GM12878 (cell line): ENCODE data around the gene SLC12A7. TPM values are rescaled to one million over a fixed set of nuclear protein-coding genes. Genes with fewer than 3 reads are reported as not detected.

Experiments
- ATAC-seq: fragments of 200-7000 bp; cut with Tn5 transposase; 3 replicates; pipeline ENCODE4 v1.9.1; 2020; ENCODE audit warnings: mild to moderate bottlenecking, moderate library complexity
- Bru-seq: library from RNA; stranded (reverse); fragments of 400-500 nt; gene quantifications from one replicate; lab custom pipeline; 2021; lab: Mats Ljungman, UMichigan
- BruChase-seq, 2 experiments: library from RNA; stranded (reverse); fragments of 400-500 nt; gene quantifications; one replicate each; lab custom pipeline; 2021; lab: Mats Ljungman, UMichigan
- BruUV-seq: library from RNA; stranded (reverse); fragments of 400-500 nt; replicated peaks from 2 replicates; lab custom pipeline; 2021; lab: Mats Ljungman, UMichigan
- CTCF ChIA-PET: fragments of 300-600 bp; sonication (Branson Sonifier 250); formaldehyde crosslinking; extraction: SDS; loops from one replicate; lab custom pipeline; 2021; ENCODE audit warnings: inconsistent platforms; lab: Yijun Ruan, JAX
- POLR2A ChIA-PET: fragments of 350-600 bp; formaldehyde crosslinking; extraction: SDS; loops from one replicate; lab custom pipeline; 2021; ENCODE audit warnings: inconsistent platforms; lab: Charles Lee
- RAD21 ChIA-PET: fragments of 300-600 bp; sonication (Branson Sonifier 250); formaldehyde crosslinking; loops from one replicate; lab custom pipeline; 2023; ENCODE audit warnings: antibody characterized with exemption; ENCODE audit not compliant: unreplicated experiment; lab: Charles Lee
- SMC1A ChIA-PET: fragments of 300-600 bp; sonication (Branson Sonifier 250); formaldehyde crosslinking; loops from one replicate; lab custom pipeline; 2023; ENCODE audit not compliant: unreplicated experiment, uncharacterized antibody; lab: Charles Lee
- DNase-seq: peaks from one replicate; pipeline ENCODE4 v3.0.0-alpha.2; 2011; ENCODE audit warnings: low read depth, low spot score
- FAIRE-seq: peaks from 3 replicates; lab custom pipeline; 2011; peaks lifted over from hg19 to GRCh38; lab: Jason Lieb, UNC
- H2AFZ ChIP-seq: 2 replicates; pipeline ENCODE4 v1.6.0; 2011; ENCODE audit warnings: low read depth, low read length, control low read depth; ENCODE audit not compliant: control insufficient read depth
- H3K27ac ChIP-seq: 2 replicates; pipeline ENCODE4 v1.5.1; 2011; ENCODE audit warnings: control low read depth; ENCODE audit not compliant: control insufficient read depth, insufficient read depth
- H3K27me3 ChIP-seq, 2 experiments: replicated peaks in 1 of 2; 2 replicates each; pipeline versions ENCODE4 v1.6.0 to v1.6.1; 2011; ENCODE audit warnings: low read length in 1 of 2; ENCODE audit not compliant: control insufficient read depth in 2 of 2, insufficient read depth in 2 of 2
- H3K36me3 ChIP-seq, 2 experiments: 2 replicates each; pipeline ENCODE4 v1.5.1; 2011; ENCODE audit warnings: low read length in 1 of 2; ENCODE audit not compliant: control insufficient read depth in 2 of 2, insufficient read depth in 2 of 2
- H3K4me1 ChIP-seq: 2 replicates; pipeline ENCODE4 v1.6.1; 2011; ENCODE audit warnings: mild to moderate bottlenecking, low read length, moderate library complexity, mixed read lengths; ENCODE audit not compliant: control insufficient read depth, insufficient read depth
- H3K4me2 ChIP-seq: 2 replicates; pipeline ENCODE4 v1.6.0; 2011; ENCODE audit warnings: control low read depth; ENCODE audit not compliant: control insufficient read depth, insufficient read depth
- H3K4me3 ChIP-seq: fragments of 200-600 bp; sonication (generic); 2 replicates; pipeline ENCODE4 v1.5.1; 2016
- H3K79me2 ChIP-seq: 2 replicates; pipeline ENCODE4 v1.6.0; 2011; ENCODE audit warnings: low read length; ENCODE audit not compliant: control insufficient read depth, insufficient read depth
- H3K9ac ChIP-seq: 2 replicates; pipeline ENCODE4 v1.8.0; 2011; ENCODE audit warnings: low read length, control low read depth, mixed read lengths; ENCODE audit not compliant: control insufficient read depth, insufficient read depth
- H3K9me3 ChIP-seq: replicated peaks from 3 replicates; pipeline ENCODE4 v1.5.1; 2011; ENCODE audit warnings: mild to moderate bottlenecking, low read length; ENCODE audit not compliant: control insufficient read depth, insufficient read depth
- H4K20me1 ChIP-seq: 2 replicates; pipeline ENCODE4 v1.6.0; 2011; ENCODE audit not compliant: control insufficient read depth, insufficient read depth
- BHLHE40 ChIP-seq, 2 experiments: fragments of 450-650 bp in 1 of 2; IDR thresholded peaks; 2 replicates each; pipeline ENCODE4 v1.6.1; 2011 to 2017; ENCODE audit warnings: low read depth in 2 of 2, borderline replicate concordance in 1 of 2, improper control_type of control experiment in 1 of 2, low read length in 1 of 2, mild to moderate bottlenecking in 1 of 2
- CEBPB ChIP-seq, 2 experiments: fragments of 150-350 bp in 1 of 2; IDR thresholded peaks; 2 replicates each; pipeline ENCODE4 v1.6.1; 2012 to 2014; ENCODE audit warnings: low read depth in 2 of 2, low read length in 2 of 2, borderline replicate concordance in 1 of 2, inconsistent platforms in 1 of 2
- CHD1 ChIP-seq: IDR thresholded peaks from 2 replicates; pipeline ENCODE4 v1.6.1; 2012; ENCODE audit warnings: low read depth, low read length, improper control_type of control experiment
- CREM ChIP-seq: IDR thresholded peaks from 2 replicates; pipeline ENCODE4 v1.6.1; 2014; ENCODE audit warnings: antibody characterized with exemption, low read depth
- DPF2 ChIP-seq: fragments of 450-650 bp; IDR thresholded peaks from 2 replicates; pipeline ENCODE4 v1.6.1; 2017; ENCODE audit warnings: mild to moderate bottlenecking
- IKZF1 ChIP-seq: fragments of 450-650 bp; conservative IDR thresholded peaks from 2 replicates; pipeline ENCODE4 v1.6.1; 2017; ENCODE audit warnings: antibody characterized with exemption, mild to moderate bottlenecking
- KLF5 ChIP-seq: fragments of 450-650 bp; IDR thresholded peaks from 2 replicates; pipeline ENCODE4 v1.6.1; 2014; ENCODE audit warnings: mild to moderate bottlenecking; ENCODE audit not compliant: partially characterized antibody
- MXI1 ChIP-seq: fragments of 150-350 bp; IDR thresholded peaks from 2 replicates; pipeline ENCODE4 v1.6.1; 2011; ENCODE audit warnings: low read depth, mild to moderate bottlenecking, inconsistent platforms, low read length, improper control_type of control experiment
- NFIC ChIP-seq: IDR thresholded peaks from 2 replicates; pipeline ENCODE4 v1.6.1; 2012; ENCODE audit warnings: low read depth, mild to moderate bottlenecking, inconsistent platforms, low read length, moderate library complexity
- NR2F1 ChIP-seq: fragments of 450-650 bp; conservative IDR thresholded peaks from 2 replicates; pipeline ENCODE4 v1.6.1; 2017; ENCODE audit warnings: mild to moderate bottlenecking
- POLR2AphosphoS5 ChIP-seq: IDR thresholded peaks from 2 replicates; pipeline ENCODE4 v1.6.1; 2011; ENCODE audit warnings: mild to moderate bottlenecking, low read length, inconsistent platforms
- RAD51 ChIP-seq: fragments of 450-650 bp; IDR thresholded peaks from 2 replicates; pipeline ENCODE4 v1.6.1; 2016; ENCODE audit warnings: moderate library complexity, mild to moderate bottlenecking, inconsistent platforms
- RBBP5 ChIP-seq: fragments of 200-600 bp; sonication (generic); conservative IDR thresholded peaks from 2 replicates; pipeline ENCODE4 v1.6.1; 2016
- RELA ChIP-seq: fragments of 450-650 bp; IDR thresholded peaks from 2 replicates; pipeline ENCODE4 v1.8.0; 2014; ENCODE audit warnings: borderline replicate concordance; ENCODE audit not compliant: partially characterized antibody
- SMC3 ChIP-seq: IDR thresholded peaks from 2 replicates; pipeline ENCODE4 v1.6.1; 2011; ENCODE audit warnings: low read length, improper control_type of control experiment, borderline replicate concordance
- WRNIP1 ChIP-seq: IDR thresholded peaks from 2 replicates; pipeline ENCODE4 v1.6.1; 2011; ENCODE audit warnings: low read depth, low read length, improper control_type of control experiment, borderline replicate concordance
- ZNF274 ChIP-seq: IDR thresholded peaks from one replicate; pipeline ENCODE4 v1.8.0; 2011; ENCODE audit not compliant: insufficient read length, insufficient read depth
- ZNF384 ChIP-seq: IDR thresholded peaks from 2 replicates; pipeline ENCODE4 v1.6.1; 2012; ENCODE audit warnings: low read depth, mild to moderate bottlenecking, low read length, improper control_type of control experiment, borderline replicate concordance
- WGBS: methylation state at CpG from one replicate; pipeline ENCODE4 v1.1.6; 2016; ENCODE audit warnings: low lambda C conversion rate; ENCODE audit not compliant: insufficient replicate concordance, insufficient coverage; ENCODE audit errors: missing lambda C conversion rate; 5-methylcytosine and 5-hydroxymethylcytosine counted together
- in situ Hi-C: fragments of 300-500 bp; cut with MboI; formaldehyde crosslinking; loops from 9 replicates; pipeline ENCODE4 v1.14.3; 2018; ENCODE audit warnings: mixed read lengths
- intact Hi-C: fragments of 100-400 bp; cut with micrococcal nuclease; formaldehyde crosslinking; loops from one replicate; pipeline ENCODE4 v1.14.2; 2022; ENCODE audit not compliant: unreplicated experiment
- long read RNA-seq, 2 experiments: library from polyadenylated mRNA; unstranded; transcript quantifications; one replicate each; pipeline ENCODE4 v2.0.0, GENCODE V29; 2019 to 2020
- polyA minus RNA-seq, 3 experiments: library from RNA; depleted of rRNA, polyadenylated mRNA; stranded (reverse); fragments of >200 nt; gene quantifications; 2 replicates each; pipeline ENCODE4 v1.2.3, GENCODE V29; 2011
- polyA plus RNA-seq, 11 experiments: library from polyadenylated mRNA; depleted of rRNA in 4 of 11; unstranded in 6 of 11; stranded (reverse) in 5 of 11; fragments of >200 nt; fragmentation: Nextera tagmentation in 4 of 11; fragmentation: Illumina TruSeq in 1 of 11; extraction: Ambion mirVana in 4 of 11; extraction: Trizol in 1 of 11; gene quantifications; 1 replicate in 1 of 11; 2 replicates in 10 of 11; pipeline versions ENCODE4 v1.2.1 to v1.2.3, GENCODE V29; 2011 to 2016; ENCODE audit warnings: inconsistent platforms in 2 of 11, missing spikeins in 2 of 11, low read depth in 1 of 11
- total RNA-seq, 4 experiments: library from RNA; depleted of rRNA in 3 of 4; stranded (reverse); fragments of >200 nt in 3 of 4; fragmentation: Illumina TruSeq in 1 of 4; extraction: Trizol in 1 of 4; gene quantifications; 2 replicates each; pipeline versions ENCODE4 v1.2.1 to v1.2.3, GENCODE V29; 2013 to 2021
- TF ChIP-seq, protein P1 (sequence below): IDR thresholded peaks from 2 replicates; pipeline ENCODE4 v1.6.1; 2012; ENCODE audit warnings: low read depth, low read length, improper control_type of control experiment
- TF ChIP-seq, protein P2 (sequence below): fragments of 450-650 bp; conservative IDR thresholded peaks from 2 replicates; pipeline ENCODE4 v1.6.1; 2017; ENCODE audit warnings: mild to moderate bottlenecking, moderate library complexity

The SLC12A7 gene
- total RNA-seq (2013; cell fraction: nucleolus; rRNA removed) = 70.0 and 82.8 TPM in 2 replicates
- total RNA-seq (2014; rRNA removed) (3.5 and 5.0 TPM in 2 replicates), total RNA-seq (2014; rRNA removed; fragmentation: Illumina TruSeq; extraction: Trizol) (2.1 and 3.0 TPM in 2 replicates), total RNA-seq (2021) (10.0 and 11.5 TPM in 2 replicates), polyA plus RNA-seq (2011; rRNA removed) (1.5 and 2.8 TPM in 2 replicates), polyA plus RNA-seq (2014; fragmentation: Illumina TruSeq; extraction: Trizol) (0.78 and 2.9 TPM in 2 replicates), polyA plus RNA-seq (2014; fragmentation: Nextera tagmentation; extraction: Ambion mirVana) (under 1 TPM; 0.10 to 0.29 TPM), polyA plus RNA-seq (2014; rRNA removed) (5.0 and 7.4 TPM in 2 replicates), polyA plus RNA-seq (2016; fragmentation: Nextera tagmentation; extraction: Ambion mirVana) (1 to 10 TPM; 2.3 to 3.2 TPM), polyA minus RNA-seq (2011; rRNA and poly(A)+ RNA removed) (3.1 and 6.2 TPM in 2 replicates), Bru-seq, nascent RNA (percentile 54 among the genes with signal in this experiment), BruChase-seq, experiment 1, labeled RNA remaining after a 6-hour chase (percentile 63 among the genes with signal in this experiment), BruChase-seq, experiment 2, labeled RNA remaining after a 2-hour chase (percentile 57 among the genes with signal in this experiment)
- polyA plus RNA-seq (2011; ENCODE audit: low read depth) = 1.6 TPM
- 3.4 TPM in 2 replicates for polyA plus RNA-seq (2011; cell fraction: cytosol; rRNA removed)
- polyA plus RNA-seq (2011; cell fraction: nucleus; rRNA removed) = 38.8 and 41.9 TPM in 2 replicates
- polyA plus RNA-seq (2012) = 4.5 and 4.6 TPM in 2 replicates
- 4.4 and 4.9 TPM in 2 replicates for polyA minus RNA-seq (2011; cell fraction: cytosol; rRNA and poly(A)+ RNA removed)
- 9.4 and 11.5 TPM in 2 replicates for polyA minus RNA-seq (2011; cell fraction: nucleus; rRNA and poly(A)+ RNA removed)
- long read RNA-seq, experiment 1, partial matches to known transcripts = 0 of 1 reads
- long read RNA-seq, experiment 1, other reads (novel, unspliced or antisense) = 1 of 1 reads
- long read RNA-seq, experiment 2 = 0 reads

- in situ Hi-C loops (no loop called here), intact Hi-C loops (no loop called here)
- CTCF ChIA-PET = no interaction called here
- SMC1A ChIA-PET = no interaction called here
- BruUV-seq = no TSS peak
- DNase-seq = no peak
- FAIRE-seq = no peak
- no peaks in the 10 kb centered on the region for H3K4me1 ChIP-seq
- ATAC-seq = peak; percentile 77
- H3K36me3 ChIP-seq = no peaks in the 10 kb centered on the region
- no peaks in the 10 kb centered on the region for H3K9me3 ChIP-seq
- peak within 1 kb of the TSS; percentile 42; the same call in 1 of the 2 replicates for H3K4me2 ChIP-seq
- RAD21 ChIA-PET = no interaction called here
- H2AFZ ChIP-seq = peak within 1 kb of the TSS; percentile 23; the same call in 1 of the 2 replicates
- no peaks in the 10 kb centered on the region for H4K20me1 ChIP-seq
- H3K9ac ChIP-seq = peak within 1 kb of the TSS; percentile 44; the same call in 1 of the 2 replicates
- peak within 1 kb of the TSS; percentile 55; the same call in 1 of the 2 replicates for H3K4me3 ChIP-seq
- POLR2A ChIA-PET = no interaction called here
- H3K27ac ChIP-seq = no peak within 1 kb of the TSS; the same call in 1 of the 2 replicates
- 1% methylated on average over 33 of the region's 79 CpGs for WGBS
- H3K79me2 ChIP-seq = peaks cover 2% of the 10 kb centered on the region; the same call in 1 of the 2 replicates
- peaks cover 0 to 3% of the 10 kb centered on the region in 2 experiments; a peak in 3 of 4 replicates for H3K27me3 ChIP-seq
- TF ChIP-seq, protein P1, sequence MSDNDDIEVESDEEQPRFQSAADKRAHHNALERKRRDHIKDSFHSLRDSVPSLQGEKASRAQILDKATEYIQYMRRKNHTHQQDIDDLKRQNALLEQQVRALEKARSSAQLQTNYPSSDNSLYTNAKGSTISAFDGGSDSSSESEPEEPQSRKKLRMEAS = peak; percentile 32; the same call in 1 of the 2 replicates
- TF ChIP-seq WRNIP1 (no peak), ZNF384 (no peak), RELA (peak; percentile 35), ZNF274 (no peak), KLF5 (no peak), NR2F1 (peak; percentile 64), MXI1 (no peak), SMC3 (no peak), RBBP5 (no peak), CHD1 (no peak), CEBPB (IDR thresholded peaks at IDR 0.05; ENCODE audit: borderline replicate concordance in 1 of 2, low read depth in 2 of 2, low read length in 2 of 2) (no peak), POLR2AphosphoS5 (no peak), IKZF1 (peak; percentile 64; the same call in 1 of the 2 replicates), DPF2 (peak; percentile 57; the same call in 1 of the 2 replicates), NFIC (no peak), CREM (no peak), BHLHE40 (IDR thresholded peaks at IDR 0.05; ENCODE audit: borderline replicate concordance in 1 of 2, low read depth in 2 of 2, low read length in 1 of 2) (peak; percentile 61 to 91; a peak in 3 of 4 replicates), RAD51 (peak; percentile 73; the same call in 1 of the 2 replicates)
- TF ChIP-seq, protein P2, sequence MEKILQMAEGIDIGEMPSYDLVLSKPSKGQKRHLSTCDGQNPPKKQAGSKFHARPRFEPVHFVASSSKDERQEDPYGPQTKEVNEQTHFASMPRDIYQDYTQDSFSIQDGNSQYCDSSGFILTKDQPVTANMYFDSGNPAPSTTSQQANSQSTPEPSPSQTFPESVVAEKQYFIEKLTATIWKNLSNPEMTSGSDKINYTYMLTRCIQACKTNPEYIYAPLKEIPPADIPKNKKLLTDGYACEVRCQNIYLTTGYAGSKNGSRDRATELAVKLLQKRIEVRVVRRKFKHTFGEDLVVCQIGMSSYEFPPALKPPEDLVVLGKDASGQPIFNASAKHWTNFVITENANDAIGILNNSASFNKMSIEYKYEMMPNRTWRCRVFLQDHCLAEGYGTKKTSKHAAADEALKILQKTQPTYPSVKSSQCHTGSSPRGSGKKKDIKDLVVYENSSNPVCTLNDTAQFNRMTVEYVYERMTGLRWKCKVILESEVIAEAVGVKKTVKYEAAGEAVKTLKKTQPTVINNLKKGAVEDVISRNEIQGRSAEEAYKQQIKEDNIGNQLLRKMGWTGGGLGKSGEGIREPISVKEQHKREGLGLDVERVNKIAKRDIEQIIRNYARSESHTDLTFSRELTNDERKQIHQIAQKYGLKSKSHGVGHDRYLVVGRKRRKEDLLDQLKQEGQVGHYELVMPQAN = peak; percentile 76
Measured at GRCh38 chr5:1111727-1112289, at the start of gene SLC12A7. SLC12A7 (minus strand) TSS chr5:1112063; CDS start chr5:1111991, 72 bp downstream.
